BE2C (cell line): ENCODE results near the gene PANK3.

Source experiments
- DNase-seq: peaks from one replicate; pipeline ENCODE4 v3.0.0-alpha.2; 2020
- H3K27me3 ChIP-seq: fragments of 250-450 bp; sonication (Bioruptor Pico); 2 replicates; pipeline ENCODE4 v1.5.1; 2020; ENCODE audit warnings: mild to moderate bottlenecking
- H3K36me3 ChIP-seq: fragments of 250-450 bp; sonication (Bioruptor Pico); 2 replicates; pipeline ENCODE4 v1.5.1; 2020; ENCODE audit warnings: mild to moderate bottlenecking
- H3K4me1 ChIP-seq: fragments of 250-450 bp; sonication (Bioruptor Pico); 2 replicates; pipeline ENCODE4 v1.5.1; 2020
- H3K4me3 ChIP-seq: 2 replicates; pipeline ENCODE4 v1.5.1; 2011; ENCODE audit warnings: low read depth, low read length
- H3K9me3 ChIP-seq: fragments of 250-450 bp; sonication (Bioruptor Pico); 2 replicates; pipeline ENCODE4 v1.5.1; 2020
- CTCF ChIP-seq: IDR thresholded peaks from 2 replicates; pipeline ENCODE4 v1.5.1; 2012; ENCODE audit warnings: mild to moderate bottlenecking, low read depth, low read length

The PANK3 gene

GRCh38 chr5:168527756-168528295 lies 51.3 kb downstream of the PANK3 start:
- no peak for DNase-seq
- H3K9me3 ChIP-seq, result peaks cover 4% of the 10 kb centered on the region; the same call in 1 of the 2 replicates

GRCh38 chr5:168525856-168526255 lies 53.3 kb downstream of the PANK3 start:
- H3K9me3 ChIP-seq, result peaks cover 4% of the 10 kb centered on the region; the same call in 1 of the 2 replicates
- H3K36me3 ChIP-seq, result no peaks in the 10 kb centered on the region
- no peaks in the 10 kb centered on the region for H3K27me3 ChIP-seq
- H3K4me3 ChIP-seq, result no peak overlapping the region
- H3K4me1 ChIP-seq, result no peaks in the 10 kb centered on the region; the same call in 1 of the 2 replicates
- no peak for TF ChIP-seq CTCF
- DNase-seq, result no peak

More at GRCh38 chr5:168527756-168528295, 51.3 kb downstream of the PANK3 start:
- no peaks in the 10 kb centered on the region for H3K36me3 ChIP-seq
- no peaks in the 10 kb centered on the region for H3K27me3 ChIP-seq
- no peak for TF ChIP-seq CTCF
- no peaks in the 10 kb centered on the region; the same call in 1 of the 2 replicates for H3K4me1 ChIP-seq
- no peak overlapping the region for H3K4me3 ChIP-seq

- no peak for DNase-seq
- Histone ChIP-seq H3K4me1 (no peaks in the 10 kb centered on the region), H3K9me3 (no peaks in the 10 kb centered on the region), H3K36me3 (peaks cover 85% of the 10 kb centered on the region), H3K4me3 (no peak overlapping the region), H3K27me3 (no peaks in the 10 kb centered on the region)
- TF ChIP-seq CTCF, result no peak
Observed at GRCh38 chr5:168513861-168514428, 65.2 kb downstream of the PANK3 start.

GRCh38 chr5:168502563-168503237 lies 76.5 kb downstream of the PANK3 start:
- no peak for TF ChIP-seq CTCF
- peaks cover 68% of the 10 kb centered on the region for H3K36me3 ChIP-seq
- H3K4me3 ChIP-seq, result no peak overlapping the region

More at GRCh38 chr5:168502563-168503237, 76.5 kb downstream of the PANK3 start:
- H3K9me3 ChIP-seq, result no peaks in the 10 kb centered on the region
- DNase-seq, result no peak
- H3K4me1 ChIP-seq, result no peaks in the 10 kb centered on the region
- no peaks in the 10 kb centered on the region for H3K27me3 ChIP-seq
